Measurements from ENCODE around the gene C5orf63.

DNA sequence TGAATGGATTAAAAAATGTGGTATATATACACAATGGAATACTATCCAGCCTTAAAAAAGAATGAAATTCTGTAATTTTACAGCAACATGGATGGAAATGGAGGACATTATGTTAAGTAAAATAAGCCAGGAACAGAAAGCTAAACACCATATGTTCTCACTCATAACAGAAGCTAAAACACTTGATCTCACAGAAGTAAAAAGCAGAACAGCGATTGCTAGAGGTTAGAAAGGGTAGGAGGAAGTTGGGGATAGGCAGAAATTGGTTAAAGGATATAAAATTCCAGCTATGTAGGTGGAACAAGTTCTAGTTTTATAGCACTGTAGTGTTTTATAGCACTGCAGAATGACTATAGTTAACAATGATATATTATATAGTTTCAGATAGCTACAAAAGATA, 58.7 kb downstream of the C5orf63 start:
- TF ChIP-seq, protein P1, sequence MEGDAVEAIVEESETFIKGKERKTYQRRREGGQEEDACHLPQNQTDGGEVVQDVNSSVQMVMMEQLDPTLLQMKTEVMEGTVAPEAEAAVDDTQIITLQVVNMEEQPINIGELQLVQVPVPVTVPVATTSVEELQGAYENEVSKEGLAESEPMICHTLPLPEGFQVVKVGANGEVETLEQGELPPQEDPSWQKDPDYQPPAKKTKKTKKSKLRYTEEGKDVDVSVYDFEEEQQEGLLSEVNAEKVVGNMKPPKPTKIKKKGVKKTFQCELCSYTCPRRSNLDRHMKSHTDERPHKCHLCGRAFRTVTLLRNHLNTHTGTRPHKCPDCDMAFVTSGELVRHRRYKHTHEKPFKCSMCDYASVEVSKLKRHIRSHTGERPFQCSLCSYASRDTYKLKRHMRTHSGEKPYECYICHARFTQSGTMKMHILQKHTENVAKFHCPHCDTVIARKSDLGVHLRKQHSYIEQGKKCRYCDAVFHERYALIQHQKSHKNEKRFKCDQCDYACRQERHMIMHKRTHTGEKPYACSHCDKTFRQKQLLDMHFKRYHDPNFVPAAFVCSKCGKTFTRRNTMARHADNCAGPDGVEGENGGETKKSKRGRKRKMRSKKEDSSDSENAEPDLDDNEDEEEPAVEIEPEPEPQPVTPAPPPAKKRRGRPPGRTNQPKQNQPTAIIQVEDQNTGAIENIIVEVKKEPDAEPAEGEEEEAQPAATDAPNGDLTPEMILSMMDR (IDR thresholded peaks at IDR 0.05): no peak
- TF ChIP-seq POLR2A (IDR thresholded peaks at IDR 0.05): no peak

All from right lobe of liver (tissue), 4 donors.